HUES48 (cell line): ENCODE measurements around the gene FAM83G.
"Not testable (repeated sequence)": the region's sequence is repeated elsewhere in the genome, so short reads cannot be mapped to it uniquely, and the experiment has no call there.

ENCODE experiments used
- H3K27ac ChIP-seq: one replicate; pipeline ENCODE4 v1.7.0; 2013; ENCODE audit warnings: low read depth, low read length, inconsistent platforms
- H3K27me3 ChIP-seq: 2 replicates; pipeline ENCODE4 v1.6.1; 2013; ENCODE audit warnings: mild to moderate bottlenecking, low read length; ENCODE audit not compliant: control insufficient read depth, insufficient read depth
- H3K36me3 ChIP-seq: 2 replicates; pipeline ENCODE4 v1.6.1; 2013; ENCODE audit warnings: low read length; ENCODE audit not compliant: control insufficient read depth, insufficient read depth
- H3K4me1 ChIP-seq: 2 replicates; pipeline ENCODE4 v1.6.1; 2013; ENCODE audit warnings: mild to moderate bottlenecking, low read length; ENCODE audit not compliant: control insufficient read depth, insufficient read depth
- H3K4me3 ChIP-seq: 2 replicates; pipeline ENCODE4 v1.5.1; 2013; ENCODE audit warnings: mild to moderate bottlenecking, low read depth, low read length
- H3K9ac ChIP-seq: 2 replicates; pipeline ENCODE4 v1.6.1; 2013; ENCODE audit warnings: mild to moderate bottlenecking, low read depth, low read length, moderate library complexity
- H3K9me3 ChIP-seq: 2 replicates; pipeline ENCODE4 v1.6.1; 2013; ENCODE audit warnings: low read length; ENCODE audit not compliant: control insufficient read depth, insufficient read depth

FAM83G gene

GRCh38 chr17:18956581-18956980 is 48.0 kb downstream of the FAM83G start:
- no peaks in the 10 kb centered on the region for H3K36me3 ChIP-seq
- H3K27me3 ChIP-seq: no peaks in the 10 kb centered on the region
- no peaks in the 10 kb centered on the region for H3K4me1 ChIP-seq
- no peak overlapping the region for H3K4me3 ChIP-seq
- H3K9ac ChIP-seq: no peak overlapping the region
- H3K9me3 ChIP-seq: no peaks in the 10 kb centered on the region
- H3K27ac ChIP-seq: no peak overlapping the region

DNA sequence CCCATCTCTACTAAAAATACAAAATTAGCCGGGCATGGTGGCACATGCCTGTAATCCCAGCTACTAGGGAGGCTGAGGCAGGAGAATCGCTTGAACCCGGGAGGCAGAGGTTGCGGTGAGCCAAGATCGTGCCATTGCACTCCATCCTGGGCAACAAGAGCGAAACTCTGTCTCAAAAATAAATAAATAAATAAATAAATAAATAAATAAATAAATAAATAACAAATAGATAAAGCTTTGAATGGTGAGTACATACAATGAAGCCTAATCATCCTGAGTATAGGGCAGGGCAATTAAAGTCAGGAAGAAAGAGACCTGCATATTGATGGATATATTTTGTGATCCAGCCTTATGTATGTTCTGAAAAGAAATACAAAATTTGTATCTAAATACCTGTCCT is 48.5 kb downstream of the FAM83G start:
- H3K27ac ChIP-seq, H3K4me3 ChIP-seq, H3K36me3 ChIP-seq, H3K4me1 ChIP-seq, H3K27me3 ChIP-seq, H3K9me3 ChIP-seq, H3K9ac ChIP-seq: not testable (repeated sequence)

- Histone ChIP-seq H3K4me3 (no peak overlapping the region), H3K9me3 (no peaks in the 10 kb centered on the region)
Observed at GRCh38 chr17:18955009-18955408, 49.6 kb downstream of the FAM83G start.

DNA sequence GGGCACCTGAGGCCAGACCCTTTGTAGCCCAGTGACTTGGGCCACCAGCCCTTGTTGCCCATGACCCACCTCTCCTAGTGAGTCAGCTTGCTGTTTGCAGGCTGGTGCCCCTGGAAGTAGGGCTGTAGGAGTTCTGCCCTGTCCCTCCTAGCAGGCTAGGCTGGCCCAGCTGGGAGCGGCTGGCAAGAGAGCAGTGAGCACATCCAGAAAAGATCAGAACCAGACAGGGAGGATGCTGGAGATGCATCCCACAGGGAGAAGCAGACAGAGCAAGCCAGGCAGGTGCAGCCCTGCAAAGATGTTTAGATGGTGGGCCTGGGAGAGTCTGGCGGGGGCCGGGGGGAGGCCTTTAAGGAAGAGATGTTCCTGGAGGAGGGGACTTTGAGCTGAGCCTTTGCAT is 50.2 kb downstream of the FAM83G start:
- Histone ChIP-seq H3K27me3 (no peaks in the 10 kb centered on the region), H3K9me3 (no peaks in the 10 kb centered on the region), H3K36me3 (no peaks in the 10 kb centered on the region), H3K4me1 (no peaks in the 10 kb centered on the region), H3K9ac (no peak overlapping the region), H3K4me3 (no peak overlapping the region), H3K27ac (no peak overlapping the region)

More at GRCh38 chr17:18955009-18955408, 49.6 kb downstream of the FAM83G start:
- H3K4me1 ChIP-seq: no peaks in the 10 kb centered on the region
- H3K9ac ChIP-seq: no peak overlapping the region
- H3K27ac ChIP-seq: no peak overlapping the region
- H3K36me3 ChIP-seq: no peaks in the 10 kb centered on the region
- H3K27me3 ChIP-seq: no peaks in the 10 kb centered on the region

DNA sequence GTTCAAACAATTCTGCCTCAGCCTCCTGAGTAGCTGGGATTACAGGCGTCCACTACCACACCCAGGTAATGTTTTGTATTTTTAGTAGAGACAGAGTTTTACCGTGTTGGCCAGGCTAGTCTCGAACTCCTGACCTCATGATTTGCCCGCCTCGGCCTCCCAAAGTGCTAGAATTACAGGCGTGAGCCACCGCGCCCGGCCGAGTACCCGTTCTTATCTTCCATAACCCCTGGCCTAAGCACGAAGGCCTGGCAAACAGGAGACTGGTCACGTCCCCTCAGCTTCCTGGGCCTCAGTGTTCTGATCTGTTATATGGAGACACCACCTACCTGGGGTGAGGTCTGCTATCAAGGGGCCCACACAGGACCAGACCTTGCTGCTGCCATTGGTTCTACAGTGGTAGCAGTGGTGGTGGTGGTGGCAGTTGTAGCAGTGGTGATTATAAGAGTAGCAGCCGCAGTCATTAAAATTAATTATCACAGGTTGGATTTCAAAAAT is 51.3 kb downstream of the FAM83G start:
- no peak overlapping the region for H3K27ac ChIP-seq
- H3K9ac ChIP-seq: no peak overlapping the region
- no peaks in the 10 kb centered on the region for H3K27me3 ChIP-seq
- no peaks in the 10 kb centered on the region for H3K9me3 ChIP-seq
- H3K36me3 ChIP-seq: no peaks in the 10 kb centered on the region
- no peak overlapping the region for H3K4me3 ChIP-seq
- no peaks in the 10 kb centered on the region for H3K4me1 ChIP-seq

DNA sequence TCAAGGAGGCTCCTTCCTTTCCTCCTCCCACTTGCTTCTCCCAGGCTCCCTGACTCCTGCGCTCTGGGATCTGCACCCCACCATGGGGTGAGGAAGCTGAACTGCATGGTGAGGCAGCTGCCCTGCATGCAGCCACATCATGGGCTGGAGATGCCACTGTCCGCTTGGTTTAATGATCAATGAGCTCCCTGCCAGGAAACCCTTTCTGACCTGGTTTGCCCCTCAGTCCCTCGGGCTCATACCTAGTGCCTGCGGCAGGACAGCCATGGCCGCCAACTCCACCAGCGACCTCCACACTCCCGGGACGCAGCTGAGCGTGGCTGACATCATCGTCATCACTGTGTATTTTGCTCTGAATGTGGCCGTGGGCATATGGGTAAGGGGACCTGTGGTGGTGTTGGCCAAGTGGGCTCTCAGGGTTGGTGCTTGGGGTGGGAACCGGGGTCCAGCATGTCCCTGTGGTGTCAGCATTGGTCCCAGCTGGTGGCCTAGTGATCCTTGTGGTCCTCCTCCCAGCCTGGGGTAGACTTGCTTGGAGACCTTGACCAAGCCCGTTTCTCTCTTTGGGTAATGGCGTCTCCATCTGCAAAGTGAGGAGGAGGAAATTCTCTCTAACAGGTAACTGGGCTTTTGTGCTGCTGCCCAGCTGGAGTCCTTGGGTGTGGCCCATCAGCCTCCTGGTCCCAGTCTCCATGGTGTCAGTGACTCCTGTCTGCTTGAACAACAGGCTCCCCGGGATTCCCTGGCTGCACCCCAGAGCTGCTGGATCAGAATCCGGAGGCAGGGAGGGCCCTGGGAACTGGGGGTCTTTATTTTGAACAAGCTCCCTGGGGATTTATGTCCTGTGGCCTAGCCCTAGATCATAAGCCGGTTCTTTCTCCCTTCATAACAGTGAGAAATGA is 52.4 kb downstream of the FAM83G start, which contains the start of gene SLC5A10:
SLC5A10 (plus strand) TSS at position 225 of the 902 bp plus-strand sequence; CDS start at position 266, 41 bp downstream.
- no peak within 1 kb of the TSS for H3K9ac ChIP-seq
- H3K27me3 ChIP-seq: no peaks in the 10 kb centered on the region
- H3K4me1 ChIP-seq: no peaks in the 10 kb centered on the region
- no peaks in the 10 kb centered on the region for H3K36me3 ChIP-seq
- H3K27ac ChIP-seq: no peak within 1 kb of the TSS
- H3K9me3 ChIP-seq: no peaks in the 10 kb centered on the region
- H3K4me3 ChIP-seq: no peak within 1 kb of the TSS

- Histone ChIP-seq H3K27ac (no peak overlapping the region), H3K4me3 (no peak overlapping the region), H3K9ac (no peak overlapping the region), H3K27me3 (no peaks in the 10 kb centered on the region), H3K9me3 (no peaks in the 10 kb centered on the region), H3K4me1 (no peaks in the 10 kb centered on the region), H3K36me3 (no peaks in the 10 kb centered on the region)
Observed at GRCh38 chr17:18950944-18951905, 53.3 kb downstream of the FAM83G start.

DNA sequence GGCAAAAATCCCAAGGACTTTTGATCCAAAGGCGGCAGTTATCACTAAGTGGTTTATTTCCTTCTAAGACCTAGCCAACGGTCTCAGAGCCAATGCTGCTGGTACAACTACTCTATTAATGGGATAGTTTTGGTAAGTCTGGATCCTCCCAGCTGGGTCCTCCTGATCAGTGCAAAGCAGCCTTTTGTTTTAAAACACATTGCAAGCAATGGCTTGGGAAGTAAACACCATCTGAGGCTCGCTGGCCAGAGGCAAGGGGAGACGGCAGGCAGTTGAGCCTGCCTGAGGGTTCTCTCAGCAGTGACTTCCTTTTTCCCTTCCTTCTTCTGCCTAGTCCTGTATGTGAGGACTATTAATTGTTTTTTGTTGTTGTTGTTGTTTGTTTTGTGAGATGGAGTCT is 54.2 kb downstream of the FAM83G start:
- Histone ChIP-seq H3K9me3 (no peaks in the 10 kb centered on the region), H3K27me3 (no peaks in the 10 kb centered on the region), H3K4me1 (no peaks in the 10 kb centered on the region), H3K4me3 (no peak overlapping the region), H3K27ac (no peak overlapping the region), H3K9ac (no peak overlapping the region), H3K36me3 (no peaks in the 10 kb centered on the region)

- H3K4me1 ChIP-seq: no peaks in the 10 kb centered on the region
- no peaks in the 10 kb centered on the region for H3K36me3 ChIP-seq
- no peak overlapping the region for H3K4me3 ChIP-seq
- H3K9ac ChIP-seq: no peak overlapping the region
- H3K9me3 ChIP-seq: no peaks in the 10 kb centered on the region
- H3K27me3 ChIP-seq: no peaks in the 10 kb centered on the region
- H3K27ac ChIP-seq: no peak overlapping the region
Observed at GRCh38 chr17:18949566-18949965, 55.0 kb downstream of the FAM83G start.

- no peak overlapping the region for H3K4me3 ChIP-seq
- no peaks in the 10 kb centered on the region for H3K27me3 ChIP-seq
- no peak overlapping the region for H3K27ac ChIP-seq
- no peak overlapping the region for H3K9ac ChIP-seq
- H3K36me3 ChIP-seq: no peaks in the 10 kb centered on the region
- H3K9me3 ChIP-seq: no peaks in the 10 kb centered on the region
- H3K4me1 ChIP-seq: no peaks in the 10 kb centered on the region
Observed at GRCh38 chr17:18948476-18949006, 56.0 kb downstream of the FAM83G start.
